Umbilical cord (tissue), 2 donors: Measurements from ENCODE around the gene PRIM2. TPM values are rescaled to one million over a fixed set of nuclear protein-coding genes. Genes with fewer than 3 reads are reported as not detected.
"Not testable (repeated sequence)": the region's sequence is repeated elsewhere in the genome, so short reads cannot be mapped to it uniquely, and the experiment has no call there.

Experiments
- DNase-seq: peaks from one replicate; pipeline ENCODE4 v3.0.0-alpha.2; 2015; ENCODE audit warnings: low spot score
- total RNA-seq: library from RNA; depleted of rRNA; stranded (reverse); fragments of >200 nt; gene quantifications from one replicate; pipeline ENCODE4 v1.2.3, GENCODE V29; 2014; ENCODE audit warnings: low replicate concordance; ENCODE audit not compliant: insufficient read depth

The PRIM2 gene
- 15.9 TPM for total RNA-seq

DNA sequence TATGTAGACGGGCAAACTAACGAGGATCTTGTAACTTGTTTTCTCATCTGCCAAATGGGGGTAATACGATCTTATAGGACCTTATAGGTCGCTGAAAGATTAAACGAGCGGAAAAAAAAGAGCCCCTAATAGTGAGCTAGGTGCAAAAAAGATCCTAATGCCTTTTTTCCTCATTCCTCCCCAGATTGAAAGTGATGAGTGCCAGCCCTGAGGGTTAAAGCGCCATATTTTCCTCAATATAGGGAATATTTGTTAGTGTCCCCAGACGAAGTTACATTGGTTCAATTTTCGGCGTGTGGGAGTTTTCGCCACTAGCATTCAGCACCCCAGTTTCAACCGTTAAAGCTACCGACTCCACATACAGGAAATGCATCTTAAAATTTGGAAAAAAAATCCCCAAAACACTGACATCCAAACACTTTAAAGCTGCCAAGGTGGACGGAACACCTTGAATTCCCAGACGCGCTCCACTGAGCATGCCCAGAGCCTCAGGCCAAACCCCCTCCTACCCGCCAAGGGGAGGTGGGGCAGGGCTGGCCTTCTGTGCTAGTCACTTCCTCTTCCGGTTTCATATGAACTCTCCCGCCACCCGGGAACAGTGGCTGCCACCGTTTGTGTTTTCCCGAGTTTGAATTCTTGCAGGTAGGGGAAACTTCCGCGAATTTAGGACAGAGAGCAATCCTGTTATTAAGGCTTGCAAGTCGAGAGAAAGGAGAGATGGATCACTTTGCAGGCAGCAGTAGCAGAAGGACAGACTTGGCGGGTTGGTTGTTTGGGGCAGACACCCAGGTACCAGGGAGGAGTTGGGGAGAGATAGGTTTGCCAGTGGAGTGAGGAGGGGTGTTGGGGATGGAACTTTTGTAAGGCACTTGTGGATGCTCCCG lies at the start of gene PRIM2:
PRIM2 (plus strand) TSS at position 571 of the 884 bp plus-strand sequence. CDS start 816 bp downstream, outside the sequence.
- DNase-seq = peak; percentile 95

GRCh38 chr6:57268294-57268640 lies 49.2 kb upstream of the PRIM2 start:
- DNase-seq = no peak

DNA sequence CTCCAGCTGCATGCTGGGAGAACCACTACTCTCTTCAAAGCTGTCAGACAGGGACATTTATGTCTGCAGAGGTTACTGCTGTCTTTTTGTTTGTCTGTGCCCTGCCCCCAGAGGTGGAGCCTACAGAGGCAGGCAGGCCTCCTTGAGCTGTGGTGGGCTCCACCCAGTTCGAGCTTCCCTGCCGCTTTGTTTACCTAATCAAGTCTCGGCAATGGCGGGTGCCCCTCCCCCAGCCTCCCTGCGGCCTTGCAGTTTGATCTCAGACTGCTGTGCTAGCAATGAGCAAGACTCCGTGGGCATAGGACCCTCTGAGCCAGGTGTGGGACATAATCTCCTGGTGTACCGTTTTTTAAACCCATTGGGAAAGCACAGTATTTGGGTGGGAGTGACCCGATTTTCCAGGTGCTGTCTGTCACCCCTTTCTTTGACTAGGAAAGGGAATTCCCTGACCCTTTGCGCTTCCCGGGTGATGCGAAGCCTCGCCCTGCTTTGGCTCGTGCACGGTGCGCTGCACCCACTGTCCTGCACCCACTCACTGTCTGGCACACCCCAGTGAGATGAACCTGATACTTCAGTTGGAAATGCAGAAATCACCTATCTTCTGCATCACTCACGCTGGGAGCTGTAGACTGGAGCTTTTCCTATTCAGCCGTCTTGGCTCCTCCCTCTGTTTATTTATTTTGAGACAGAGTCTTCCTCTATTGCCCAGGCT lies 43.2 kb upstream of the PRIM2 start:
- not testable (repeated sequence) for DNase-seq

DNA sequence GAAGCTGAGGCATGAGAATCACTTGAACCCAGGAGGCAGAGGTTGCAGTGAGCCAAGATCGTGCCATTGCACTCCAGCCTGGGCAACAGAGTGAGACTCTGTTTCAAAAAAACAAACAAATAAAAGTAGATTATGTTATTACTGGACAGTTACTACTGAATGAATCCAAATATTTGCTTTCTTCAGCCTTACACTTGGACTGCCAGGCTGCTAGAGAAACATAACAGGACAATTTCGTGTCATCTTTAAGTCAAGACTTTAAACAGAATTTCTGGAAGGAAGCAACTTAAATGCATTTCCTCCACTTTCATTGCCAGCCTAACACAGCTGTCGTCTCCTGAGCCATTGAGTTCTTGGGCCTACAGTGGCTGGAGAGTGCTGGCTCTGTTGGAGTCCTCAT lies 42.0 kb upstream of the PRIM2 start:
- DNase-seq = no peak

DNA sequence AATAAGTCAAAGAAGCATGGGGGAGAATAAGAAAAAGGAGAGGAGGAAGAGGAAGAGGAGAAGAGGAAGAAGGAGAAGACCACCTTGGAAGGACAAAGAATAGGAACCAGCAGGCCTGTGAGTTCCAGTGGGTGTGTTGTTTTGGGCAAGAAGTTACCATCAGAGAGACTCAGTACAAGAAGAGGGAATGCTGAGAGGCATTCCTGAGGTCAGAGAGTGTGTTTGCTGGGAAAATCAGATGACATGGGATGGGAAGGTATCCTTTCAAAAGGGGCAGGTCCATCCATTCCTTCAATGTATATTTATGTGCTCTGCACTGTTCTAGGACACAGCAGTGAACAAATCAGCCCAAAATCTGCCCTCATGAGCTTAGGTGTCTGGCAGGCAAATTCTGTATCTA lies 40.5 kb upstream of the PRIM2 start:
- DNase-seq = no peak

GRCh38 chr6:57278570-57278969 lies 38.9 kb upstream of the PRIM2 start:
- no peak for DNase-seq

DNA sequence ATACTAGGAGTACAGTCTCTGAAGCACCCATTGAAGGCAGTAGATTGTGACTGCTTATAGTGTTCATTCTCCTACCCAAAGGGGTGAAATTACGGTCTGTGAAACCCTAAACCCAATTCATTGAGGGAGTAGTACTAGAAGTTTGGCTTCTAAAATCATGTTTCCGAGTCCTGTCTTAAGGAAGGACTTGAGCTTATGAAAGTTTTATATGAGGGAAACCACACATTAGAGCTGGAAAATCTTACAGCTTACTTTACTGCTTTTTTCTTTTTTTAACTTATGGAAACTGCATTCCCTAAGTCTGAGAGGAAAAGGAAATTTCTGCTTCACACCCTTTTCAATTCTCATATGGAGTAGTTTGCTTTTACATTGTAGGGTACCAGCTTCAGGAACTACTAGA lies 38.4 kb upstream of the PRIM2 start:
- DNase-seq = peak; percentile 59

- peak; percentile 66 for DNase-seq
Measured at GRCh38 chr6:57283106-57283505, 34.3 kb upstream of the PRIM2 start.

GRCh38 chr6:57283911-57284455 lies 33.4 kb upstream of the PRIM2 start:
- DNase-seq = peak; percentile 97

- not testable (repeated sequence) for DNase-seq
Measured at GRCh38 chr6:57288136-57288535, 29.3 kb upstream of the PRIM2 start.

DNA sequence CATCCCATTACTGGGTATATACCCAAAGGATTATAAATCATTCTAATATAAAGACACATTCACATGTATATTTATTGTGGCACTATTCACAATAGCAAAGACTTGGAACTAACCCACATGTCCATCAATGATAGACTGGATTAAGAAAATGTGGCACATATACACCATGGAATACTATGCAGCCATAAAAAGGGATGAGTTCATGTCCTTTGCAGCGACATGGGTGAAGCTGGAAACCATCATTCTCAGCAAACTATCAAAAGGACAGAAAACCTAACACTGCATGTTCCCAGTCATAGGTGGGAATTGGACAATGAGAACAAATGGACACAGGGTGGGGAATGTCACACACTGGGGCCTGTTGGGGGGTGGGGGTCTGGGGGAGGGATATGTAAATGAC lies 24.0 kb upstream of the PRIM2 start:
- DNase-seq = not testable (repeated sequence)

GRCh38 chr6:57294862-57295445 lies 22.5 kb upstream of the PRIM2 start:
- DNase-seq = no peak

- DNase-seq = no peak
Measured at GRCh38 chr6:57297505-57297904, 19.9 kb upstream of the PRIM2 start.

GRCh38 chr6:57298741-57299140 lies 18.7 kb upstream of the PRIM2 start:
- DNase-seq = no peak

- no peak for DNase-seq
Measured at GRCh38 chr6:57301757-57302156, 15.7 kb upstream of the PRIM2 start.

GRCh38 chr6:57302477-57302876 lies 15.0 kb upstream of the PRIM2 start:
- DNase-seq = no peak

GRCh38 chr6:57303931-57304681 lies 13.3 kb upstream of the PRIM2 start:
- DNase-seq = peak; percentile 73

- peak; percentile 97 for DNase-seq
Measured at GRCh38 chr6:57305107-57305506, 12.3 kb upstream of the PRIM2 start.

- peak; percentile 71 for DNase-seq
Measured at GRCh38 chr6:57305761-57306160, 11.7 kb upstream of the PRIM2 start.

DNA sequence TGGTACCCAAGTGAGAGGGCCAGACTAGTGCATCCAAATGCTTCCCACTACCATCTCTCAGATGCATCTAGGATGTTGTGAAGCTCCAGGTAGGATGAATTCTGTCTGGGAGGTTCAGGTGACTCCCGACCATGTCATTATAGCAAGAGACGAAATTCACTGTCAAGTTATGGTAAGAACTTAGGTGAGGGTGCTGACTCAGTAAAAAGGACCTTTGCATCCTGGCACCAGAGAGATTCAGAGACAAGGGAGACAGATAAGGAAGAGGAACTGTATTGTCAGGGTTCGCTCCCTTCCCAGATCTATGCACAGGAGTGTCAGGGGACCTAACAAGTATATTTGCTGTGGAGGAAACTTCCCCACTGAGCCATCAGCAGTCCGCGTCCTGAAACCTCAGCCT lies 11.2 kb upstream of the PRIM2 start:
- DNase-seq = no peak

- DNase-seq = no peak
Measured at GRCh38 chr6:57307850-57308249, 9.6 kb upstream of the PRIM2 start.
